Stimulated activated CD4-positive, alpha-beta T cell treated with anti-CD3 and anti-CD28 coated beads, Interleukin-1b, Interleukin-23, amount 100 ng/mL, for 48 hours (primary cell): ENCODE measurements around the gene PIR.

Experiments
- DNase-seq: peaks from one replicate; pipeline ENCODE4 v3.0.0-alpha.2; 2020

Gene PIR

GRCh38 chrX:15343075-15343476 is 150.1 kb downstream of the PIR start:
- no peak for DNase-seq

- DNase-seq, result no peak
Measured at GRCh38 chrX:15340867-15341266, 152.3 kb downstream of the PIR start.

- DNase-seq, result peak; percentile 45
Measured at GRCh38 chrX:15336023-15336413, 157.1 kb downstream of the PIR start.

- DNase-seq, result peak; percentile 93
Measured at GRCh38 chrX:15335135-15336022, 157.8 kb downstream of the PIR start, which contains the start of gene PIGA. TSS of gene PIGA (minus strand) at chrX:15335523. CDS start at chrX:15331930, 3,593 bp downstream.
